GM21737 (cell line): ENCODE measurements around the gene LDLRAP1.
A peak's percentile ranks its signal among the peaks of the same experiment; 100 is the strongest.
"Not testable (repeated sequence)": the region's sequence is repeated elsewhere in the genome, so short reads cannot be mapped to it uniquely, and the experiment has no call there.

Source experiments
- ATAC-seq: cut with Tn5 transposase; IDR thresholded peaks from one replicate; pipeline ENCODE4 v1.9.1; 2021; ENCODE audit warnings: mild to moderate bottlenecking, moderate library complexity; ENCODE audit not compliant: unreplicated experiment

Gene LDLRAP1

GRCh38 chr1:25543425-25544242, at the start of gene LDLRAP1:
LDLRAP1 (plus strand) TSS chr1:25543606; CDS start chr1:25543699, 93 bp downstream.
- peak; percentile 80 for ATAC-seq

- ATAC-seq: no peak
These were observed 48.5 kb upstream of the LDLRAP1 start for GRCh38 chr1:25494952-25495351.

- no peak for ATAC-seq
These were observed 42.7 kb upstream of the LDLRAP1 start for GRCh38 chr1:25500694-25501093.

GRCh38 chr1:25501235-25502058, 42.0 kb upstream of the LDLRAP1 start:
- no peak for ATAC-seq

GRCh38 chr1:25502957-25503356, 40.4 kb upstream of the LDLRAP1 start:
- no peak for ATAC-seq

- no peak for ATAC-seq
These were observed 39.6 kb upstream of the LDLRAP1 start for GRCh38 chr1:25503551-25504426.

- ATAC-seq: no peak
These were observed 38.5 kb upstream of the LDLRAP1 start for GRCh38 chr1:25504706-25505595.

- no peak for ATAC-seq
These were observed 37.6 kb upstream of the LDLRAP1 start for GRCh38 chr1:25505656-25506385.

- not testable (repeated sequence) for ATAC-seq
These were observed 36.6 kb upstream of the LDLRAP1 start for GRCh38 chr1:25506566-25507463.

- ATAC-seq: no peak
These were observed 29.7 kb upstream of the LDLRAP1 start for GRCh38 chr1:25513666-25514065.

- ATAC-seq: no peak
These were observed 28.4 kb upstream of the LDLRAP1 start for GRCh38 chr1:25515033-25515432.

GRCh38 chr1:25516686-25517085, 26.7 kb upstream of the LDLRAP1 start:
- no peak for ATAC-seq

- ATAC-seq: no peak
These were observed 25.7 kb upstream of the LDLRAP1 start for GRCh38 chr1:25517476-25518394.

- ATAC-seq: no peak
These were observed 23.8 kb upstream of the LDLRAP1 start for GRCh38 chr1:25519624-25520023.

GRCh38 chr1:25520446-25521061, 22.9 kb upstream of the LDLRAP1 start:
- ATAC-seq: no peak

- peak; percentile 51 for ATAC-seq
These were observed 21.3 kb upstream of the LDLRAP1 start for GRCh38 chr1:25522031-25522655.
